ENCODE measurements around the gene IDI2.

- TF ChIP-seq CTCF (IDR thresholded peaks at IDR 0.05) (no peak), POLR2A (IDR thresholded peaks at IDR 0.05) (no peak)
These were observed 36.8 kb downstream of the IDI2 start for GRCh38 chr10:988667-989545.

All from tibial nerve (tissue), 3 donors.